H9 (cell line): ENCODE measurements around the gene SLX4IP. TPM values are rescaled to one million over a fixed set of nuclear protein-coding genes. Genes with fewer than 3 reads are reported as not detected.

Source experiments
- DNase-seq: peaks from one replicate; pipeline ENCODE4 v3.0.0-alpha.2; 2017
- H2AFZ ChIP-seq: one replicate; pipeline ENCODE4 v1.6.1; 2013; ENCODE audit warnings: mild to moderate bottlenecking, low read length, control low read depth, moderate library complexity
- H2AK5ac ChIP-seq: 2 replicates; pipeline ENCODE4 v1.6.1; 2013; ENCODE audit warnings: low read length, control low read depth, mixed read lengths; ENCODE audit not compliant: insufficient read length
- H2BK120ac ChIP-seq: one replicate; pipeline ENCODE4 v1.6.1; 2013; ENCODE audit warnings: low read depth, mild to moderate bottlenecking, low read length, control low read depth, inconsistent platforms; ENCODE audit not compliant: poor library complexity, severe bottlenecking
- H2BK12ac ChIP-seq: 2 replicates; pipeline ENCODE4 v1.6.1; 2013; ENCODE audit warnings: low read length, control low read depth, mixed read lengths, low read depth; ENCODE audit not compliant: insufficient read length
- H2BK15ac ChIP-seq: 2 replicates; pipeline ENCODE4 v1.6.1; 2013; ENCODE audit warnings: low read depth, low read length, control low read depth
- H2BK20ac ChIP-seq: one replicate; pipeline ENCODE4 v1.6.1; 2013; ENCODE audit warnings: low read depth, mild to moderate bottlenecking, low read length, control low read depth, inconsistent platforms; ENCODE audit not compliant: poor library complexity, severe bottlenecking
- H2BK5ac ChIP-seq: 2 replicates; pipeline ENCODE4 v1.6.1; 2013; ENCODE audit warnings: low read length, control low read depth, mixed read lengths; ENCODE audit not compliant: insufficient read length
- H3K14ac ChIP-seq: 2 replicates; pipeline ENCODE4 v1.6.1; 2013; ENCODE audit warnings: low read length, control low read depth; ENCODE audit not compliant: insufficient read depth
- H3K18ac ChIP-seq: 2 replicates; pipeline ENCODE4 v1.6.1; 2013; ENCODE audit warnings: low read depth, mild to moderate bottlenecking, mixed read lengths, low read length, control low read depth; ENCODE audit not compliant: insufficient read length
- H3K23ac ChIP-seq: 2 replicates; pipeline ENCODE4 v1.6.1; 2013; ENCODE audit warnings: low read length, control low read depth, mixed read lengths, low read depth; ENCODE audit not compliant: insufficient read length
- H3K23me2 ChIP-seq: 2 replicates; pipeline ENCODE4 v1.6.1; 2013; ENCODE audit warnings: low read depth, mild to moderate bottlenecking, mixed read lengths, low read length, control low read depth; ENCODE audit not compliant: insufficient read length, poor library complexity, severe bottlenecking
- H3K27ac ChIP-seq: 2 replicates; pipeline ENCODE4 v1.5.1; 2013; ENCODE audit warnings: low read length, control low read depth, mixed read lengths, low read depth; ENCODE audit not compliant: insufficient read length
- H3K27me3 ChIP-seq: 2 replicates; pipeline ENCODE4 v1.6.1; 2013; ENCODE audit warnings: low read length, control low read depth, inconsistent platforms; ENCODE audit not compliant: insufficient read depth
- H3K4ac ChIP-seq: 2 replicates; pipeline ENCODE4 v1.6.1; 2013; ENCODE audit warnings: low read depth, mild to moderate bottlenecking, control low read depth, inconsistent platforms, low read length, moderate library complexity
- H3K4me1 ChIP-seq: 2 replicates; pipeline ENCODE4 v1.6.1; 2013; ENCODE audit warnings: low read length, control low read depth, inconsistent platforms; ENCODE audit not compliant: insufficient read depth
- H3K4me2 ChIP-seq: 2 replicates; pipeline ENCODE4 v1.6.1; 2013; ENCODE audit warnings: low read length, control low read depth, mixed read lengths; ENCODE audit not compliant: insufficient read length, insufficient read depth
- H3K56ac ChIP-seq: 2 replicates; pipeline ENCODE4 v1.6.1; 2013; ENCODE audit warnings: low read depth, mild to moderate bottlenecking, mixed read lengths, low read length, control low read depth; ENCODE audit not compliant: insufficient read length
- H3K79me1 ChIP-seq: 2 replicates; pipeline ENCODE4 v1.6.1; 2013; ENCODE audit warnings: low read depth, mild to moderate bottlenecking, moderate library complexity, low read length, control low read depth, inconsistent platforms; ENCODE audit not compliant: insufficient read depth, poor library complexity, severe bottlenecking
- H3K79me2 ChIP-seq: 2 replicates; pipeline ENCODE4 v1.6.1; 2013; ENCODE audit warnings: low read length, control low read depth, inconsistent platforms; ENCODE audit not compliant: insufficient read depth
- H3K9ac ChIP-seq: 2 replicates; pipeline ENCODE4 v1.6.1; 2013; ENCODE audit warnings: low read length, control low read depth, mixed read lengths; ENCODE audit not compliant: insufficient read length; ENCODE audit errors: extremely low read depth
- H3K9me3 ChIP-seq: one replicate; pipeline ENCODE4 v1.6.1; 2013; ENCODE audit warnings: low read depth, low read length, inconsistent platforms; ENCODE audit not compliant: control insufficient read depth
- H3T11ph ChIP-seq: one replicate; pipeline ENCODE4 v1.6.1; 2013; ENCODE audit warnings: mild to moderate bottlenecking, low read length, control low read depth, inconsistent platforms
- H4K20me1 ChIP-seq: one replicate; pipeline ENCODE4 v1.6.1; 2013; ENCODE audit not compliant: control insufficient read depth, insufficient read length, insufficient read depth
- H4K5ac ChIP-seq: 2 replicates; pipeline ENCODE4 v1.6.1; 2013; ENCODE audit warnings: low read depth, mild to moderate bottlenecking, mixed read lengths, low read length, control low read depth; ENCODE audit not compliant: insufficient read length
- H4K8ac ChIP-seq: replicated peaks from 2 replicates; pipeline ENCODE4 v1.6.1; 2013; ENCODE audit warnings: low read length, control low read depth, mixed read lengths, low read depth; ENCODE audit not compliant: insufficient read length
- H4K91ac ChIP-seq: 2 replicates; pipeline ENCODE4 v1.6.1; 2013; ENCODE audit warnings: low read depth, mild to moderate bottlenecking, moderate library complexity, mixed read lengths, low read length, control low read depth; ENCODE audit not compliant: insufficient read length
- H3K27ac Mint-ChIP-seq, 3 experiments: 2 replicates in 2 of 3; 3 replicates in 1 of 3; pipeline ENCODE4 v1.8.0; 2020 to 2021; ENCODE audit warnings: mixed read lengths in 3 of 3, mild to moderate bottlenecking in 1 of 3, moderate library complexity in 1 of 3
- H3K27me3 Mint-ChIP-seq: 2 replicates; pipeline ENCODE4 v1.8.0; 2021; ENCODE audit warnings: low read depth, mild to moderate bottlenecking, moderate library complexity, mixed read lengths
- H3K36me3 Mint-ChIP-seq, 3 experiments: 2 replicates in 2 of 3; 3 replicates in 1 of 3; pipeline ENCODE4 v1.8.0; 2020 to 2021; ENCODE audit warnings: low read depth in 3 of 3, mixed read lengths in 3 of 3; ENCODE audit not compliant: insufficient read depth in 1 of 3
- H3K4me1 Mint-ChIP-seq, 2 experiments: 2 replicates each; pipeline ENCODE4 v1.8.0; 2020; ENCODE audit warnings: mixed read lengths in 2 of 2
- H3K4me3 Mint-ChIP-seq, 2 experiments: 2 replicates in 1 of 2; 3 replicates in 1 of 2; pipeline ENCODE4 v1.8.0; 2020 to 2021; ENCODE audit warnings: mild to moderate bottlenecking in 2 of 2, mixed read lengths in 2 of 2, moderate library complexity in 1 of 2
- H3K9me3 Mint-ChIP-seq, 2 experiments: 2 replicates in 1 of 2; 3 replicates in 1 of 2; pipeline ENCODE4 v1.8.0; 2020; ENCODE audit warnings: mild to moderate bottlenecking in 2 of 2, mixed read lengths in 2 of 2, moderate library complexity in 1 of 2
- CTCF ChIP-seq: fragments of 200-600 bp; sonication (generic); conservative IDR thresholded peaks from 3 replicates; pipeline ENCODE4 v1.8.0; 2021; ENCODE audit warnings: antibody characterized with exemption, mild to moderate bottlenecking
- WGBS: extraction: QIAGEN DNeasy Blood & Tissue Kit; methylation state at CpG from one replicate; pipeline ENCODE4 v1.1.7; 2013; ENCODE audit warnings: missing lambda C conversion rate, low lambda C conversion rate, mixed read lengths; ENCODE audit not compliant: insufficient read length; ENCODE audit errors: extremely low coverage; 5-methylcytosine and 5-hydroxymethylcytosine counted together
- total RNA-seq: library from RNA; stranded (reverse); gene quantifications from 2 replicates; pipeline ENCODE4 v1.2.1, GENCODE V29; 2021

The SLX4IP gene
- total RNA-seq, 1 experiment from 2014 or later: 7.9 TPM

- no peak for TF ChIP-seq CTCF
- no peak overlapping the region for H4K91ac ChIP-seq
- H3K4me1 ChIP-seq: 0 out of 2 replicates have a peak, but pooled peaks cover 1% of the 10 kb centered on the region
- Mint-ChIP-seq H3K4me3 (no peak overlapping the region), H3K36me3 (no peaks in the 10 kb centered on the region; a peak in 1 of 7 replicates), H3K4me1 (peaks cover 14 to 15% of the 10 kb centered on the region in 2 experiments), H3K27me3 (no peaks in the 10 kb centered on the region; the same call in 1 of the 2 replicates), H3K27ac (no peak overlapping the region), H3K9me3 (no peaks in the 10 kb centered on the region)
- H4K8ac ChIP-seq: no peak overlapping the region
- H2AFZ ChIP-seq: no peak overlapping the region
- no peak overlapping the region for H3K4ac ChIP-seq
- H4K5ac ChIP-seq: no peak overlapping the region
- DNase-seq: no peak
- no peak overlapping the region for H3K56ac ChIP-seq
- H2BK20ac ChIP-seq: no peak overlapping the region
- no peak overlapping the region for H3K14ac ChIP-seq
- no peak overlapping the region for H3T11ph ChIP-seq
- no peak overlapping the region for H2BK15ac ChIP-seq
- no peaks in the 10 kb centered on the region for H3K27me3 ChIP-seq
- no peak overlapping the region for H2AK5ac ChIP-seq
- no peak overlapping the region for H2BK12ac ChIP-seq
- H3K4me2 ChIP-seq: no peak overlapping the region
- H3K9ac ChIP-seq: no peak overlapping the region
- no peak overlapping the region for H3K23ac ChIP-seq
- no peaks in the 10 kb centered on the region for H4K20me1 ChIP-seq
- no peaks in the 10 kb centered on the region for H3K9me3 ChIP-seq
- H2BK120ac ChIP-seq: no peak overlapping the region
- WGBS: no CpG with 5 or more reads among the region's 3 CpGs
- H3K27ac ChIP-seq: no peak overlapping the region
- H3K79me2 ChIP-seq: no peaks in the 10 kb centered on the region
- H3K79me1 ChIP-seq: no peaks in the 10 kb centered on the region
- H3K23me2 ChIP-seq: no peaks in the 10 kb centered on the region
- H2BK5ac ChIP-seq: no peak overlapping the region
- H3K18ac ChIP-seq: no peak overlapping the region
Measured at GRCh38 chr20:10576411-10577090, 141.4 kb downstream of the SLX4IP start.
